Activated CD8-positive, alpha-beta memory T cell treated with anti-CD3 and anti-CD28 coated beads, Interleukin-2, amount 50 U/mL, for 24 hours (primary cell): Measurements from ENCODE around the gene MSANTD1.

Source experiments
- DNase-seq: peaks from one replicate; pipeline ENCODE4 v3.0.0-alpha.2; 2020; ENCODE audit errors: extremely low read depth

MSANTD1 gene

DNA sequence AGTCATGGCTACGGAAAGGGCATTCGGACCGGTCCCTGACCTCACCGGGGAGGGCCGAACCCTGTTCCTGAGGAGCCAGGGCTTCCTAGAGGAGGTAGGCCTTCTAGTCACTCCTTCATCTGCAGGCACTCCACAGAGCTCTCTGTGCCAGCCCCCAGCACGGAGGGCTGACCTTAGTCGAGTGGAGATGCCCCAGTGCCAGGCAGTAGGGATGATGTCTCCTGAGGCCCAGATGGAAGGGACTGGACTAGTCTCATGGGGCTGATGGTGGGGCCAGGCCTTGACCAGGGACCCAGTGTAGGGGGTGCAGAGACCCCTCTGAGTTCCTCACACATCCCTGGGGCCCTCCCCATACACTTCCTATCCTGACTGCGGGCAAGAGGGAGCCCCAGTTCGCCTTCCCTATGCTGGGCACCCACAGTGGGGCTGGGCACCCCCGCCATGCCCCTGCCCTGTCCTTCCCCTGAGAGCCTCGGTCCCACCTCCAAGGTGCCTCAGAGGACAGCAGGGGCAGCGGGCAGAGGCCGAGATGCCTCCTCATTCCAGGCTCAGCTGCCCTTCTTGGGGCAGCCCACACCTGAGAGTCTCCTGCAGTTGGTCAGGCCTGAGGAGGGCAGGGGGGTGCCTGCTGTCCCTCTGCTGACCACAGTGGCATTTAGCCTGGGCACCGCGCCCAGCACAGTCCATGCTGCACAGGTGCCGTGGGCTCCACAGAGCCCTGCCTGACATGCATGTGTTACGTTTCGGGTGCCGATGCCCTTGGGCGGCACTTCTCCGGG, 1.4 kb upstream of the MSANTD1 start:
- DNase-seq: no peak

DNA sequence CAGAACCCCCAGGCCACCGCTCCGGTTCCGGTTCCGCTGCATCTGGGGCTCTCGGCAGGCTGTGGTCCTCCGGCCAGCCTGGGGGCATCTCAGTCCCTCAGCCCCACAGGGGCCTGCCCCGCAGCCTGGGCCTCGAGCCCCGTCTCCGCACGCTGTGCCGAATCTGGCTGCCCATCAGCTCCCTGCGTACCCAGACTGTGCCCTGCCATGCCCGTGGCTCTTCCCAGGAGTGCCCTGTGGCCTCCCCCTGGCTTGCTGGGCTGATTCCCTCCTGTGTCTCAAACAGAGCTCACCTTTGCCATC, 830 bp upstream of the MSANTD1 start:
- DNase-seq: no peak

DNA sequence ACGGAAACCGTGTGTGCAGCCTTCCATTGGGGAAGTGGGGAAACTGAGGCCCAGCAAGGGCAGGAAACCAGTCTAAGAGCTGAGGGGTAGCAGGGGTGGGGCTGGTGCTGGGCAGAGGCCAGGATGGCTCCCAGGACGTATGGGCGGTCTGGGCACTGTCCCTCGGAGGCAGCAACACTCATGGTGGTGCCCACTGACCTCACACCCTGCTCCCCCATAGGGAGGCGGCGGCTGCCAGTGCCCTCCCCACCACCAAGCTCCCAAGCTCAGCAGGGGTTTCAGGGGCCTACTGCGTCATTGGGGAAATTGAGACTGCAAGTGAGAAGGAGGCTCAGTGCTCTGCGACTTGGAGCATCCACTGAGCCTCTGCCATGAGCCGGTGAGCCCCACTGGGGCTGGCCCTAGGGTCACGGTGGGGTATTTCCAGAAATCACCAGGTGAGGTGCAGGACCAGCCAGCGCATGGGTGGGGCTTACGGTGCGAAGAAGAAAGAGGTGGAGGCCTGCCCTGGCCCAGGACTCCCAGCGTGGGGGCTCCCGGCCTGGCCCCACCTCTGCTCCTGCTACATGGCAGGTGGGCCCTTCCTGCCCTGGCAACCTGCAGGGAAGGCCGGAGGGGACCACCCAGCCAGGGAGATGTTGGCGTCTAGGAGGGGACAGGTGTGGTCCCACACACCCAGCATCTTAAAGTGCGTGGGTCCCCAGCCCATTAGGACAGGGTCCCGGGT, 915 bp downstream of the MSANTD1 start:
- no peak for DNase-seq

DNA sequence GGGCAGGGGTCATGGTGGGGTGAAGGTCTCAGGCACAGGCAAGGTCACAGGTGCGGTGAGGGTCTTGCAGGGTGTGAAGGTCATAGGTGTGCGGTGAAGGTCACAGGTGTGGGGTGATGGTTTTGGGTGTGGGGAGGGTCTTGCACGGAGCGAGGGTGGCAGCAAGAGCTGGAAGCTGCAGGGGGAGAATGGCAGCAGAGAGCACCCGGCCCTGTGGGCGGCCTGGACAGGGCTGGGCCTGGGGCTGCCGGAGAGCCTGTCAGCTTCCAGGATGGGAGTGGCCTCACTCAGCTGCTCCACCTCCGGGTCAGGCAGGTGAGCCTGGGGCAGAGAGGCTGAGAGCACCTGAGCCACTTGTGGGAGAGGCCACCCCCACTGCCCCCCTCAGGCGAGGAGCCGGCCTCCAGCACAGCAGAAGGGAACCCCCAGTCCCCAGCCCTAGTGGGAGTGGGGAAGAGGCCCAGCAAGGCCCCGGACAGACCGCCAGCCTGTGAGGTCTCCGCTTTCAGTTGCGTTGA, 1.5 kb downstream of the MSANTD1 start:
- no peak for DNase-seq

DNA sequence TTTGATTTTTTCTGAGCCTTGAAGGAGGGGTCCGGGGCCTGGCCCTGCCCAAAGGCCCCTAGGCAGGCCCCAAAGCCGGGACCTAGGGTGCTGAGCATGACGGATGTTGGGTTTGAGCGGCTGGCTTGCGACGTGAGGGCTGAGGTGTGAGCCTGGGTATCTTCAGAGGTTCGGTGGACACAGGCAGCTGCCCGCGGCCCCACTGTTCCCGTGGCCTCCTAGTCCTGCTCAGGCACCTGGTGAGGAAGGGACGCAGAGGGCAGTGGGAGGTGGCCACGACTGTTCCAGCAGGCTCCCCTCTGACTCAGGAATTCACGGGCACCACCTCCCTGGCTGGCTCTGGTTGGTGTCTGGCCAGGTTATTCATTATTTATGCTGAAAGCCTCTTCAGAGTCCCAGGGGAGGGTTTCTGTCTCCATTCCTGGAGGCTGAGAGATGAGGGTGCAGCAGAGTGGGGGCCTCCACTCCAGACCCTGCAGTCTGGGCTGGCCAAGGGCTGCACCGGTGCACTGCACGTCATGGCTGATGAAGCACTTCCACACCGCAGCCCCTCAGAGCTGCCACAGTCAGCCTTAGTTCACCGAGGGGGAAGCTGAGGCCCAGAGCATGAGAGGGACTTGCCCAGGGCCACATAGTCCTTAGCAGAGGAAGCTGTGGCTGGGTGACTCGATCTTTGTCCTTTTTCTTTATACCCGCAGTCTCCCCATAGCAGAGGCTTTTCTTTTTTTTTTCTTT, 2.2 kb downstream of the MSANTD1 start:
- DNase-seq: no peak

DNA sequence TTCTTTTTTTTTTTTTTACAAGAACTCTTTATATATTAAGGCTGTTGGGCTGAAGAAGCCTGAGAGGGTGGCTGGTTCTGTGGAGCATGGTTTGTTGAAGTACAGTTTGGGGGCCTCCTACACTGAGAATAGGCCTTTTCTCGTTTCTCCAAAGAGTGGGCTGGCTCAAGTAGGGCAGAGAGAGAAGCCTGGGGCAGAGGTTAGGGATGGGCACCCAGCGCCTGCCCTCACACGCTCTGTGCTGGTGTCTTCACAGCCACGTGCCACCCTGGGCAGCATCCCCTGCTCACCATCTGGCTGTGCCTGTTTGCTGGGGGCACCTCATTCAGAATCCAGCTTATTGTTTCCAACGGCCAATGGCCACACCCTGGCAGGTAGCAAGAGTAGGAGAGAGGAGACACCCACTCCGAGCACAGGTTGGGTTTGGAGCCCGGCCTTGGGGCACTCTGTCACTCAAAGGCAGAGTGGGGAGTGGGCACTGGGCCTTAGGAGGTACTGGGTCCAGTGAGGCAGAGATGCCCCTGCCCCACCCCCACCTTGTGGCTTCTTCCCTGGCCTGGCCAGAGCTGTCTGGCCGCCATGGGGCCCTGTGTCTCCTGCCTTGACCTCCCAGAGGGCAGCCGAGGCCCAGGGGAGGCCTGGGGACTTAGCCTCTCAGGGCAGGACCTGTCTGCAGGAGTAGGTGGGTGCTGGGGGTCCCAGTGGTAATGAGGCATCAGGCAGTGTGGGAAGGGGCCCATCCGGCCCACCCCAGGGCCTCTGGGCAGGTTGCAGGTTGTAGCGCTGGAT, 2.9 kb downstream of the MSANTD1 start:
- DNase-seq: no peak

DNA sequence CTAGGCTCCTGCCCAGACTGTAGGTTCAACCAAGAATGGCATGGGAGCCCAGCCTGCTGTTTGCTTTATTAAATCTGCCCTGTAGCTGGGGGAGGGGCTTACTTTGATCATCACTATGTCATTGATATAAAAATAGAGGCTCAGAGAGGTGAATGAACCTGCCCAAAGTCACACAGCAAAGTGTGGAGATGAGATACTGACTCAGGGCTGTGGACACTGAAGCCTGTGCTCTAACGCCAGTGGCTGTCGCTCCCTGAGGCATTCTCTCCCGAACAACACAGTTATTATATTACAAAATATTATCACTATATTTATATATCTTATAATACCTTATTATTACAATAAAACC, 3.5 kb downstream of the MSANTD1 start:
- DNase-seq: no peak

DNA sequence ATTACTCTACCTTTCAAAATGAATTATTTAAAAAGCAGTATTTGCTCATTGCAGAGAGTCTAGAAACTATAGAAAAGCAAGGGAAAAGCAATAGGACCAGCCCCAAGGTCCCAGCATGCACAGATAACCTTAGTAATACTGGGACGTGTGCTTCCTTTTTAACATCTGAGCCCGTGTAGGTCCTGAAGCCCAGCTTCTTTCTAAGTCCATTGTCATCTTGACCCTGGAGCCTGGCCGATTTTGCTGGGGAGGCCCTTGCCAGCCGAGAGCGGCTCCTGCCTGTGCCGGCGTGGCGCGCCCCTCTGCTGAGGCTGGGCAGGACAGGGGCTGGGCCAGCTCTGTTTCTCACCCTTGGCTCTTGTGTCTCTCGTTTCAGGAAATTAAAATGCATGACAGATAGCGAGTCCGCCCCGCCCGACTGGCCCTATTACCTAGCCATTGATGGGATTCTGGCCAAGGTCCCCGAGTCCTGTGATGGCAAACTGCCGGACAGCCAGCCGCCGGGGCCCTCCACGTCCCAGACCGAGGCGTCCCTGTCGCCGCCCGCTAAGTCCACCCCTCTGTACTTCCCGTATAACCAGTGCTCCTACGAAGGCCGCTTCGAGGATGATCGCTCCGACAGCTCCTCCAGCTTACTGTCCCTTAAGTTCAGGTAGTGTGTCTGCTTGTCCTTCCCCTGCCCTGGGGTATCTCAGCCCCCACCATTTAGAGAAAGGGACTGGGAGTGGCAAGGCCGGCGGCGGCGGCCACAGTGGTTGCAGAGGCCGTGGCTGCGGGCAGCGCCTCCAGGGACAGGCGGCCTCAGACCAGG, 4.1 kb downstream of the MSANTD1 start:
- no peak for DNase-seq

DNA sequence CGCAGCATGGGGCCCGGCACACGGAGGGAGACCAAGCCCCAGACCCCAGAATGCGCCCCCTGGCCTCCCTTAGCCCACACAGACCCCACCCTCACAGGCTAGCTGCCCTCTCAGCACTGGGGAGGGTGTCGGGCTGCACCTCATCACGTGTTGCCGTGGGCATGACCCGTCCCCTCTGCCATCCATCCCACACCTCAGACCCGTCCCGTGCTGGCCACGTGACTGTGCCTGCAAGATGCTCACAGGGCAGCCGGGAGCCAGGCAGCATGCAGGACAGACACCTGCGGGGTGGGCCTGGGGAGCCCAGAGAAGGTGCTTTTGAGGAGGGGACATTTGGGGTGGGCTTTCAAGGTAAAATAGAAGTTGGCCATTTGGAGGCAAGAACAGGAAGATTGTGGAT, 4.8 kb downstream of the MSANTD1 start:
- no peak for DNase-seq

DNA sequence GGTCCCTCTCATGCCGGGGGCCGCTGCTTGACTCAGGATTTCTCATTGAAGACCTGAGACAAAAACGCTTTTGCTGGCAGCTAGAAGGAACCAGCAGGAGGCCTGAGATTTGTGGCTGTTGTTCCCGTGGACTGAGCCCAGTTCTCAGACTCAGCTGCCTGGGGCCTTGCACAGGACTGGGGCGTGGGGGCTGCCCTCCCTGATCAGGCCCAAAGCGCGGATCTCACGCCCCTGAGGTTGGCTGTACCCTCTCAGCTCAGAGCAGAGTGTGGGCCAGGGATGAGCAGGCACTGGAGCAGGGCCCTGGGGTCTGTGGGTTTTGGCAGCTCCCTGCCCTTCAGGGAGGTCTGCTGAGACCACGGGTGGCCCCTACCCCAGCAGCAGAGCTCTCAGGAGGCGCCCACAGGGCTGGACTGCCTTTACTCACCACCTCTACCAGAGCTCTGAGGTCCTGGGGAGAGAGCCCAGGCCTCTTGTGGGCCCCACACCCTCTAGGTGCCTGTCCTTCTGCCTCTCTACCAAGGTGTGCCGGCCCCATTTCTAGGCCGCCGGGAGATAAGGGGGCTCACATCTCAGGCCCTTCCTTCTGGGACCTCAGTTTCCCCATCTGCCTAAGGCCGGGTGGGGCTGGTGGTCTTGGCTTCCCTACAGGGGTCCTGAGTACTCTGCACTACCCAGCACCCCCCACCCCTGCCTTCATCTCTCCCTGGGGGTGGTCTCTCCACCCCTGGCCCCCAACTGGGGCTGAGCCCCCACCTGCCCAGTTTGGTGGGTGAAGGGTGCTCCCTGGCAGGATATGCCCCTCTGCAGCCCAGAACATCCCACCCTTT, 5.6 kb downstream of the MSANTD1 start:
- no peak for DNase-seq

DNA sequence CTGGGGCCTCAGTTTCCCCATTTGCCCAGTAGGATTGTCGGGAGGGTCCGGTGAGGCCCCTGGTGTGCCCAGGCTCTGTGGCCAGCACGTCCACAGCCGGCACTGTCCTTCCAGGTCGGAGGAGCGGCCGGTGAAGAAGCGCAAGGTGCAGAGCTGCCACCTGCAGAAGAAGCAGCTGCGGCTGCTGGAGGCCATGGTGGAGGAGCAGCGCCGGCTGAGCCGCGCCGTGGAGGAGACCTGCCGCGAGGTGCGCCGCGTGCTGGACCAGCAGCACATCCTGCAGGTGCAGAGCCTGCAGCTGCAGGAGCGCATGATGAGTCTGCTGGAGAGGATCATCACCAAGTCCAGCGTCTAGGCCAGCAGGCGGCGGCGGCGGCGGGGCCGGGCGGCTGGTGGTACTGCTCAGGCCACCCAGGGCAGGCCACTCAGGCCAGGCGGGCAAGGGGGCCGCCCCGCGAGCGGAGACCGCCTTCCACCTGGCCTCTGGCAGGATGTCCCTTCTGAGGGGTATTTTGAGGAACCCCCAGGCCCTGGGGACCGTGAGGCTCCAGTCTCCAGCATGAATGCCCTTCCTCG, 6.7 kb downstream of the MSANTD1 start:
- DNase-seq: no peak

DNA sequence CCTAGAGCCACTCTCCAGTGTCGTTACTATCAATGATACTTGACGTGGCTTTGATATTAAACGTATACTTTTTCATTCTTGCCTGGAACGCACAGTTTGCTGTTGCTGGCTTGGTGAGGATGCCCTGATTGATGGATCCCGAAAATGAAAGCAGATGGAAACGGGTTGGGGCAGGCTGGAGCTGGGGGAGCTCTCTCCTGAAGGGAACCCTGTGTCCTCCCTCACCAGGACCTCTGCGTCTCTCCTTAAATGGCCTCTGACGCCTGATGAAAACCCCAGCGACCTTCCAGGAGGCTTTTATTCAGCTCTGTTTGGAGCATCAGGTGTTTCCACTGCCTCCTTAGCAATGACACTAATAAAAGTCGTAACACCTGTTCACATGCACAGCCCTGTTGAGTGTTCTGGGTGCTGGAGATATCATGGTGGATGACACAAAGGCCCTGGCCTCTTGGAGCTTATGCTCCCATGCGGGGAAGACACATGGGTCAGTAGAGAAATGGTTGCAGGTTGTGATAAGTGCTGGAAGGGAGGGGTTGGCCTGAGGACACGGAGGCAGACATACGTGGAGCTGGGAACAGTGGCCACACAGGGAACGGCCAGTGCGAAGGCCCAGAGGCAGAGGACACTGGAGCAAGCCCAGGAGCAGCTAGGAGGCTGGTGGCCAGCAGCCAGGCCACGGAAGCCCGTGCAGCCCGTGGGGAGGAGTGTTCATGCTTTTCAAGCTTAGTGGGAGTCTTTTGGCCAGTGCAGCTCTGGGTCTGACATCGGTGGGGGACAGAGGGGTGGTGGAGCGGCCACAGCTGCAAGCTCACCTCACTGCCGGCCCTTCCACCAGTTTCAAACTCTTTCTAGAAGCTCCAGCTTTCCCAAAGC, 7.5 kb downstream of the MSANTD1 start:
- DNase-seq: no peak

DNA sequence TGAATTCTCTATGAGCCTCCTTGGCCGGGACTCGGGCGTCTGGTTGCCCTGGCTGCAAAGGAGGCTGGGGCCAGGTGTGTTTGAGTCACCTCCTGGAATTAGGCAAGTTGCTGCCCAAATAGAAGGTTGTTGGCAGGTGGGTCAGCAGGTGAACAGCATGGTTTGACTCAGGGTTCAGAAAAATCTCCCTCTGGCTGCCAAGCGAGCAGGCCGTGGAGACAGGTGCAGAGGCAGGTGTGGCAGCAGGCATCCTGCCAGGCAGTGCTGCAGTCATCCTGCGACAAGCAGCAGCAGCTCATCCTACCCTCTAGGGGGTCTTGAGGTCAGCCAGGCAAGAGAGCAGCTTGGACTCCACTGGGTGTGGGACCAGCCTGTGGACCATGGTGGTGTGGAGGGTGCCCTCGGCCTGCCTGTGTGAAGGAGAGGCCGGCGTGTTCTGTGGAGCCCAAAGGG, 8.2 kb downstream of the MSANTD1 start:
- DNase-seq: no peak

DNA sequence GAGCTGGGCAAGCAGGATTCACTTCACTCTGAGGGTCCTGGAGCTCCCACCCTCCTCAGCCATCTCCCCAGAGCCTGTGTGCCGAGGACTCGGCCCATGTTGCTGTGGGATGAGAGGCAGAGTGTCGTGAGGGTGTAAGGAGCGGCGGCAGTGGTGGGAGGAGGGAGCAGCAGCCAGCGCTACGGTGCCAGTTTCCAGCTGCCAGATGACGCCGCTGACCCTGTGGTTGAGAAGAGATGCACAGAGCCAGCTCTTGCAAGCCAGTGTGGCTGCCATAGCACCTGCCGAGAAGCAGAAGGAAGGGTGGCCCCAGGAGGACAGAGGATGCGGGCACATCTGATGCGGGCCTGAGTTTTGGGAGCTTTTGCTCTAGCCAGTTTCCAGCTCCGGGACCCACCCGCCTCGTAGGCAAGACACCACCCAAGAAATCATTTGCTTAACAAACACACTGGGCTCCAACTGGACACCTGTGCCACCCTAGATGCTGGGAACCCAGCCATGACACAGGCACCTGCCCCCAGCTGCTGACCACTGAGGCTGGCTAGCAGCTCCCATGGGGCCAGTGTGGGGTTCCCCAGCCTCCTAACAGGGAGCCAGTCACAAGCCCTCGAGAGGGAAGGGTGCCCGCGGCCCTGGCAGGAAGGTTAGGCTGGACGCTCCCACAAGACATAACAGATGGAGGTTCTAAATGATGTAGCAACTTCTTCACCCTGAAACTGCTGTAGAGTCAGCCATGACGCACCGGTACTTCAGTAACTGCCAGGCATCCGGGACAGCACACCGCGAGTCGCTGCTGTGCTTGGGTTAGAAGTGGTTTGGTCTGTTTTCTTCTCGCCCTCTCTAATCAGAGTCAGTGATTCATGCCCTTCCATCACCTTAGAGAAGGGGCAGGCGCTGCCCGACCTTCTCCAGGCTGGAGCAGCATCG, 8.9 kb downstream of the MSANTD1 start:
- DNase-seq: no peak

DNA sequence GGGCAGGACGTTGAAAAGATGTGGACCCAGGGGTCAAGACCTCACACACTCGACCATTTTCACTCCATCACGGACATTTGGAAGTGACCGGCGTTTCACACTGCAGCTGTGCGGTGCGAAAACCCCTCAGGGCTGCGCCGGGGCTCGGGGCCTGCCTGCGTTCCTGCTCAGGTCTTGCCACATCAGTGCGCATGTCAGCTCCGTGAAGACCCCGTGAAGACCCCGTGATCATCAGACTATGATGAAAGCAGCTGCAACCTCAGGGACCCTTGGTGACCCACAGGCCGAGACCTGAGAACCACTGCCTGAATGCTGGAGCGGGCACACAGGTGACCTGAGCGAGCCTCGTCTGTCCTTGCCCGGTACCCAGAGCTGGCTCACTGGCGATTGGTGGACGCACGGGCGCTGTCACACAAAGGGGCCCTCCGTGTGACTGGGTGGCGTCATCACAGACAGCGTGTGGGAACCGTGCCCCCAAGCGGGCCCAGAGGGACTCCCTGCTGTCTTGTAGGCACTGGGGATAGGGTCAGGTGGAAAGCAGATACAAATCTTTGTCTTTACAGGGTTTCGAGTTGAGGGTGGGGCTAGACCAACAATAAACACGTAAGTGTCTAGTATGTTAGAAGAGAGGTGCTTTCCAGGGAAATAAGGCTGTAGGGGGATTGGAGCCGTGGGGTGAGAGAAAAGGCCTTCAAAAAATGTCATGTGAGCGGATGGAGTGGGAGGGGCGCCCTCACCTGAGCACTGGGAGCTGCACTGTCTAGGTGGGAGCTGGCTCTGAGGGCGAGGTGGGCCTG, 12.7 kb downstream of the MSANTD1 start:
- DNase-seq: no peak

DNA sequence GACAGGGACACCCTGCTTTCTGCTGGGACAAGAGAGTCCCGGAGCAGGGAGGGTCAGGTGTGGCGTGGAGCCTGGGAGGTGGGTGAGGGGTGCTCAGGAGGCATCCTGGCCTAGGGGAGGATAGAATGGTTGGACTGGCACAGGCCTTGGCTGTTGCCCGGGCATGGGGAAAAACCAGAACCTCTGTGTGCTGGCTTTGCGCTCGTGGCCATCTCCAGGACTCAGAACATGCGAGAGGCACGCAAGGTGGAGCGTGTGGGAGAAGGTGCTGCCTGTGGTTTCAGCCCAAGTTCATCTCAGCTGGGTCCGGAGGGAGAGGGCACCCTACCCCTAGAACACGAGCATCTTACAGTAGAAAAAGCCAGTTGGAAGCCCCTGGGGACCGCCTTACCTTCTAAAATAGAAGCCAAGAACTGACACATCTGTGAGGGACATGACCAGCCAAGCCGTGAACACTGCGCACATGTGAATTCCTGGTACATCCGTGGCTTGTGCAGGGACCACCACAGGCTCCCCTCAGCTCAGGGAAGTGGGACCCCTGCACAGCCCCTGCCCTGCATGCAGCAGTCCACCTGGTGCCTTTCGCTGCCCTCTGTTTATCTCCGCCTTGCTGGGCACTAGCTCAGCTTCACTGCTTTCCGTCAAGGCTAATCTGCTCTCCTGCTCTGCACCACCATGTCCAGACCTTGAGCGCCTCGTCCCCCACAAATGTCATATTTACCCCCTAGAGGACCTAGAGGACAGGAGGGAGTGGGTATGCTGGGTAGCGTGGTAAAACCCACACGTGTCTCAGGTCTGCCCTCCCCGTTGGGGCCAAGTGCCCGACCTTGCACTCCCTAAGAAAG, 13.5 kb downstream of the MSANTD1 start:
- DNase-seq: no peak
